HepG2 (cell line): ENCODE measurements around the gene ZNF620. TPM values are rescaled to one million over a fixed set of nuclear protein-coding genes. Genes with fewer than 3 reads are reported as not detected.

Source experiments
- DNMT3B ChIP-seq: conservative IDR thresholded peaks from 2 replicates; pipeline ENCODE4 v1.6.1; 2016; ENCODE audit warnings: missing biosample characterization, control low read depth
- ETV5 ChIP-seq: IDR thresholded peaks from 2 replicates; pipeline ENCODE4 v1.6.1; 2018; ENCODE audit warnings: missing biosample characterization, missing genetic modification reagents, inconsistent platforms, borderline replicate concordance
- FOXA3 ChIP-seq: IDR thresholded peaks from 2 replicates; pipeline ENCODE4 v1.6.1; 2016; ENCODE audit warnings: missing genetic modification reagents, missing compliant biosample characterization
- FOXM1 ChIP-seq: sonication (generic); formaldehyde crosslinking; IDR thresholded peaks from 2 replicates; pipeline ENCODE4 v1.5.0; 2020; ENCODE audit warnings: missing genetic modification reagents
- HDAC1 ChIP-seq: sonication (generic); formaldehyde crosslinking; IDR thresholded peaks from 2 replicates; pipeline ENCODE4 v1.5.1; 2020; ENCODE audit warnings: mild to moderate bottlenecking, missing genetic modification reagents
- HNF4A ChIP-seq: sonication (generic); formaldehyde crosslinking; IDR thresholded peaks from 2 replicates; pipeline ENCODE4 v1.4.0; 2020; ENCODE audit warnings: missing genetic modification reagents
- KAT8 ChIP-seq: IDR thresholded peaks from 2 replicates; pipeline ENCODE4 v1.6.1; 2016; ENCODE audit warnings: missing genetic modification reagents, missing compliant biosample characterization
- MNT ChIP-seq: fragments of 450-650 bp; IDR thresholded peaks from 2 replicates; pipeline ENCODE4 v1.6.1; 2016
- ONECUT2 ChIP-seq: sonication (generic); formaldehyde crosslinking; IDR thresholded peaks from 2 replicates; pipeline ENCODE4 v1.4.0; 2020; ENCODE audit warnings: missing genetic modification reagents
- PAXIP1 ChIP-seq: sonication (generic); formaldehyde crosslinking; conservative IDR thresholded peaks from 2 replicates; pipeline ENCODE4 v1.4.0; 2020; ENCODE audit warnings: mild to moderate bottlenecking, missing genetic modification reagents, moderate library complexity
- PPARG ChIP-seq: conservative IDR thresholded peaks from 2 replicates; pipeline ENCODE4 v1.6.1; 2016; ENCODE audit warnings: missing biosample characterization, missing genetic modification reagents
- SP2 ChIP-seq: sonication (generic); formaldehyde crosslinking; IDR thresholded peaks from 2 replicates; pipeline ENCODE4 v1.5.1; 2020; ENCODE audit warnings: mild to moderate bottlenecking, missing genetic modification reagents
- ZFP90 ChIP-seq: sonication (generic); formaldehyde crosslinking; IDR thresholded peaks from 2 replicates; pipeline ENCODE4 v1.8.0; 2022; ENCODE audit warnings: missing genetic modification reagents, mild to moderate bottlenecking, inconsistent platforms, borderline replicate concordance
- ZNF546 ChIP-seq: sonication (generic); formaldehyde crosslinking; conservative IDR thresholded peaks from 2 replicates; pipeline ENCODE4 v1.8.1; 2023; ENCODE audit warnings: mild to moderate bottlenecking, missing genetic modification reagents
- ZNF598 ChIP-seq: sonication (generic); formaldehyde crosslinking; IDR thresholded peaks from 2 replicates; pipeline ENCODE4 v1.5.1; 2020; ENCODE audit warnings: mild to moderate bottlenecking, missing genetic modification reagents, borderline replicate concordance
- ZNF687 ChIP-seq: sonication (generic); formaldehyde crosslinking; IDR thresholded peaks from 2 replicates; pipeline ENCODE4 v1.5.1; 2020; ENCODE audit warnings: mild to moderate bottlenecking, missing genetic modification reagents, moderate library complexity
- ZNF710 ChIP-seq: sonication (generic); formaldehyde crosslinking; IDR thresholded peaks from 2 replicates; pipeline ENCODE4 v1.5.0; 2020; ENCODE audit warnings: mild to moderate bottlenecking, missing genetic modification reagents, borderline replicate concordance
- ZNF768 ChIP-seq: sonication (generic); formaldehyde crosslinking; IDR thresholded peaks from 2 replicates; pipeline ENCODE4 v1.4.0; 2020; ENCODE audit warnings: missing genetic modification reagents
- polyA plus RNA-seq, 8 experiments: library from polyadenylated mRNA; depleted of rRNA in 3 of 8; stranded (reverse) in 7 of 8; unstranded in 1 of 8; fragments of >200 nt; fragmentation: Illumina TruSeq in 4 of 8; extraction: Trizol in 4 of 8; gene quantifications; 2 replicates each; pipeline versions ENCODE4 v1.2.1 to v1.2.3, GENCODE V29; 2011 to 2016; ENCODE audit warnings: low read depth in 4 of 8, missing spikeins in 1 of 8, mixed read lengths in 1 of 8; ENCODE audit not compliant: insufficient read depth in 1 of 8
- total RNA-seq, 5 experiments: library from RNA; depleted of rRNA; stranded (reverse); fragments of >200 nt; fragmentation: Illumina TruSeq; extraction: Trizol; gene quantifications; 2 replicates each; pipeline ENCODE4 v1.2.3, GENCODE V29; 2016; ENCODE audit warnings: low read depth in 1 of 5

ZNF620 gene
- total and polyA plus RNA-seq, 2 of the 13 experiments (the other 11 are each of a cell fraction or from before 2014, with no cell fraction given), result 2.3 to 12.2 TPM

GRCh38 chr3:40505599-40506462, at the start of gene ZNF620 (continued):
- TF ChIP-seq FOXM1 (CRISPR knock-in tag), result no peak
- TF ChIP-seq ETV5 (CRISPR knock-in tag), result no peak; the same call in 1 of the 2 replicates
- TF ChIP-seq KAT8 (CRISPR knock-in tag), result peak; percentile 94
- 0 out of 2 replicates have a peak, but pooled peaks have one; percentile 67 for TF ChIP-seq ZNF710
- peak; percentile 92 for TF ChIP-seq ZNF687
- TF ChIP-seq DNMT3B, result no peak
- peak; percentile 39; the same call in 1 of the 2 replicates for TF ChIP-seq HNF4A
- TF ChIP-seq ONECUT2 (CRISPR knock-in tag), result no peak
- peak; percentile 88 for TF ChIP-seq HDAC1
- peak; percentile 8; the same call in 1 of the 2 replicates for TF ChIP-seq MNT
- peak; percentile 56; the same call in 1 of the 2 replicates for TF ChIP-seq SP2 (CRISPR knock-in tag)
- TF ChIP-seq PAXIP1 (CRISPR knock-in tag), result no peak
- TF ChIP-seq FOXA3 (CRISPR knock-in tag), result no peak
- TF ChIP-seq ZNF768 (CRISPR knock-in tag), result peak; percentile 58; the same call in 1 of the 2 replicates
- TF ChIP-seq PPARG (CRISPR knock-in tag), result 0 out of 2 replicates have a peak, but pooled peaks have one; percentile 11
- peak; percentile 73 for TF ChIP-seq ZNF546
- peak; percentile 38; the same call in 1 of the 2 replicates for TF ChIP-seq ZNF598 (CRISPR knock-in tag)
- TF ChIP-seq ZFP90 (CRISPR knock-in tag), result peak; percentile 37; the same call in 1 of the 2 replicates
